Panc1 (cell line): Measurements from ENCODE around the gene SCN1B. TPM values are rescaled to one million over a fixed set of nuclear protein-coding genes. Genes with fewer than 3 reads are reported as not detected.

ENCODE experiments used
- ATAC-seq: fragments of 200-7000 bp; cut with Tn5 transposase; 2 replicates; pipeline ENCODE4 v1.9.1; 2020; ENCODE audit warnings: mild to moderate bottlenecking, moderate library complexity
- BruUV-seq: library from RNA; stranded (reverse); fragments of 400-500 nt; replicated peaks from 2 replicates; lab custom pipeline; 2021; lab: Mats Ljungman, UMichigan
- CTCF ChIA-PET: fragments of 300-600 bp; sonication (Branson Sonifier 250); formaldehyde crosslinking; loops from one replicate; lab custom pipeline; 2022; ENCODE audit warnings: antibody characterized with exemption; lab: Charles Lee
- POLR2A ChIA-PET: fragments of 300-600 bp; sonication (Branson Sonifier 250); formaldehyde crosslinking; loops from one replicate; lab custom pipeline; 2022; ENCODE audit warnings: antibody characterized with exemption; lab: Charles Lee
- DNase-seq: peaks from one replicate; pipeline ENCODE4 v3.0.0-alpha.2; 2010; ENCODE audit warnings: low read depth, low spot score
- H3K27ac ChIP-seq: 2 replicates; pipeline ENCODE4 v1.5.1; 2011; ENCODE audit warnings: mild to moderate bottlenecking, low read length, inconsistent platforms
- H3K27me3 ChIP-seq: fragments of 200-500 bp; sonication (Bioruptor generic); 2 replicates; pipeline ENCODE4 v1.6.0; 2014; ENCODE audit warnings: low read length, inconsistent platforms; ENCODE audit not compliant: control insufficient read depth, insufficient read depth
- H3K36me3 ChIP-seq: fragments of 200-500 bp; sonication (Bioruptor generic); 2 replicates; pipeline ENCODE4 v1.5.1; 2014; ENCODE audit warnings: inconsistent platforms, mild to moderate bottlenecking, low read length, moderate library complexity; ENCODE audit not compliant: control insufficient read depth, insufficient read depth
- H3K4me1 ChIP-seq: 2 replicates; pipeline ENCODE4 v1.5.1; 2011; ENCODE audit warnings: inconsistent platforms, mild to moderate bottlenecking, low read length, moderate library complexity; ENCODE audit not compliant: control insufficient read depth, insufficient read depth
- H3K4me3 ChIP-seq, 2 experiments: 2 replicates each; pipeline ENCODE4 v1.5.1; 2011 to 2012; ENCODE audit warnings: low read depth in 2 of 2, low read length in 2 of 2, mild to moderate bottlenecking in 2 of 2, inconsistent platforms in 1 of 2, moderate library complexity in 1 of 2
- H3K9me3 ChIP-seq: fragments of 200-500 bp; sonication (Bioruptor generic); 2 replicates; pipeline ENCODE4 v1.5.1; 2014; ENCODE audit warnings: low read depth, mild to moderate bottlenecking, inconsistent platforms, low read length, moderate library complexity; ENCODE audit not compliant: control insufficient read depth, insufficient read depth
- CTCF ChIP-seq: fragments of 450-650 bp; IDR thresholded peaks from 2 replicates; pipeline ENCODE4 v1.5.1; 2017; ENCODE audit warnings: mild to moderate bottlenecking
- POLR2AphosphoS5 ChIP-seq: IDR thresholded peaks from 2 replicates; pipeline ENCODE4 v1.6.1; 2012; ENCODE audit warnings: mild to moderate bottlenecking, low read depth, low read length, moderate library complexity
- REST ChIP-seq, 2 experiments: IDR thresholded peaks; 2 replicates each; pipeline ENCODE4 v1.6.1; 2011 to 2012; ENCODE audit warnings: low read depth in 2 of 2, control low read depth in 1 of 2, low read length in 1 of 2, mild to moderate bottlenecking in 1 of 2, moderate library complexity in 1 of 2; ENCODE audit not compliant: insufficient read depth in 1 of 2
- SIN3A ChIP-seq: IDR thresholded peaks from 2 replicates; pipeline ENCODE4 v1.6.1; 2012; ENCODE audit warnings: low read depth, mild to moderate bottlenecking, low read length, moderate library complexity, borderline replicate concordance; ENCODE audit not compliant: insufficient read depth
- TCF7L2 ChIP-seq: IDR thresholded peaks from 2 replicates; pipeline ENCODE4 v1.6.1; 2011; ENCODE audit warnings: mild to moderate bottlenecking, low read depth, low read length, inconsistent platforms
- in situ Hi-C: cut with HindIII; loops from 2 replicates; pipeline ENCODE4 v1.10.0; 2016; ENCODE audit warnings: low sequenced_read_pairs, low pct_unique_long_range_greater_than_20kb
- intact Hi-C: fragments of 100-400 bp; cut with micrococcal nuclease; formaldehyde crosslinking; loops from one replicate; pipeline ENCODE4 v1.10.0; 2022; ENCODE audit not compliant: unreplicated experiment
- total RNA-seq: library from RNA; stranded (reverse); gene quantifications from one replicate; pipeline ENCODE4 v1.2.1, GENCODE V29; 2021; ENCODE audit not compliant: unreplicated experiment

The SCN1B gene
- total RNA-seq, 1 experiment from 2014 or later = 4.6 TPM

- Histone ChIP-seq H3K27ac (no peak overlapping the region), H3K27me3 (no peaks in the 10 kb centered on the region), H3K4me3 (no peak overlapping the region), H3K4me1 (peaks cover 9% of the 10 kb centered on the region), H3K36me3 (no peaks in the 10 kb centered on the region; the same call in 1 of the 2 replicates), H3K9me3 (no peaks in the 10 kb centered on the region)
- DNase-seq (no peak), ATAC-seq (no peak)
- intact Hi-C loops (no loop called here), in situ Hi-C loops (no loop called here)
- POLR2A ChIA-PET = no interaction called here
- no TSS peak for BruUV-seq
- CTCF ChIA-PET = no interaction called here
- TF ChIP-seq REST (IDR thresholded peaks at IDR 0.05; ENCODE audit: insufficient read depth in 1 of 2, low read depth in 2 of 2, low read length in 1 of 2) = no peak
- no peak for TF ChIP-seq CTCF
Observed at GRCh38 chr19:35025969-35026368, 4.3 kb upstream of the SCN1B start.

GRCh38 chr19:35026418-35026817 is 3.9 kb upstream of the SCN1B start:
- Histone ChIP-seq H3K27me3 (no peaks in the 10 kb centered on the region; the same call in 1 of the 2 replicates), H3K4me3 (no peak overlapping the region), H3K4me1 (peaks cover 9% of the 10 kb centered on the region), H3K36me3 (no peaks in the 10 kb centered on the region; the same call in 1 of the 2 replicates), H3K27ac (no peak overlapping the region), H3K9me3 (no peaks in the 10 kb centered on the region)
- CTCF ChIA-PET = no interaction called here
- no peak for ATAC-seq
- POLR2A ChIA-PET = no interaction called here
- intact Hi-C loops (no loop called here), in situ Hi-C loops (no loop called here)
- BruUV-seq = no TSS peak
- TF ChIP-seq SIN3A (no peak), CTCF (no peak), TCF7L2 (no peak), REST (IDR thresholded peaks at IDR 0.05; ENCODE audit: insufficient read depth in 1 of 2, low read depth in 2 of 2, low read length in 1 of 2) (no peak), POLR2AphosphoS5 (no peak)
- DNase-seq = no peak
